ENCODE results near the gene DYNC1I1.

Gene DYNC1I1

DNA sequence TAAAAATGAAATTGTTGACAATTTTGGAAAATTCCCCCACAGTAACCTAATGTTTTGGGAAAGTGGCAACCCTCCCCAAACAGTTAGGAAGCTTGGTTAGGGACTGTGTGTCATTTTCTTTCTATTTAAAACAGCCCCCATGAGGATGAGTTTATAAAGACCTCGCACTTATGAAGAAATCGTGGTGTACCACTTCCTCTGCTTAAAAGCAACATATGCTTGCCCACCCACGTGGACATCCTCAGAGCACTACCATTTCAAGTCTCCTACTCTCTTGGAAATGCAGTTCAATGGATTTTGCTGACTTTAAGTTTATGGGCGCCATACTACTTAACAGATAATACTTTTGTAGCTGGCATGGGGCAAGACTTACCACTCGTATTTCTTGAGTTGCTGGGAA lies 223.8 kb downstream of the DYNC1I1 start:
- ATAC-seq (ENCODE audit: low read depth) (no peak), DNase-seq (ENCODE audit: low spot score in 2 of 2) (no peak)
- no peaks in the 10 kb centered on the region for H3K36me3 Mint-ChIP-seq
- H3K27ac Mint-ChIP-seq, result no peak overlapping the region
- peaks cover 3% of the 10 kb centered on the region for H3K27me3 Mint-ChIP-seq
- no peak overlapping the region for H3K4me3 Mint-ChIP-seq
- no peaks in the 10 kb centered on the region for H3K4me1 Mint-ChIP-seq
- H3K9me3 Mint-ChIP-seq, result no peaks in the 10 kb centered on the region

DNA sequence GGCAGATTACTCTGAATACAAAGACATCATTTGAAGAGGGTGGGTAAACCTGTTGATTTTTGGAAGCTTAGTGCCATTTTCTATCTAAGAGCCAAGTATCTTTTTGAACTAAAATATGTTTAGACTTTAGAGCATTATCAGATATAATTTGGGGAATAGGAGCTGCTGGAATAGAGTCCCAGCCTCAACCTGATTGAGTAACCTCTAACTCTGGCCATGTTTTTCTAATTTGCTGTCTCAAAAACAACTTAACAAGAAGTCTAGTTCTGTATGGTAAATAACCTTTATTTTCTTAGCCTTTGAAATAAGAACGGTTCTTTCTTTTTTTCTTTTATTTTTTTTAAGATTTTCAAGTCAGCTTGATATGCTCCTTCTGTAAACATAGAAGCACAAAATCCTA lies 224.5 kb downstream of the DYNC1I1 start:
- H3K4me1 Mint-ChIP-seq, result no peaks in the 10 kb centered on the region
- no peaks in the 10 kb centered on the region for H3K36me3 Mint-ChIP-seq
- H3K9me3 Mint-ChIP-seq, result no peaks in the 10 kb centered on the region
- ATAC-seq (ENCODE audit: low read depth), result no peak
- H3K27me3 Mint-ChIP-seq, result peaks cover 3% of the 10 kb centered on the region
- no peak overlapping the region for H3K4me3 Mint-ChIP-seq
- DNase-seq (ENCODE audit: low spot score in 2 of 2), result no peak
- no peak overlapping the region for H3K27ac Mint-ChIP-seq

DNA sequence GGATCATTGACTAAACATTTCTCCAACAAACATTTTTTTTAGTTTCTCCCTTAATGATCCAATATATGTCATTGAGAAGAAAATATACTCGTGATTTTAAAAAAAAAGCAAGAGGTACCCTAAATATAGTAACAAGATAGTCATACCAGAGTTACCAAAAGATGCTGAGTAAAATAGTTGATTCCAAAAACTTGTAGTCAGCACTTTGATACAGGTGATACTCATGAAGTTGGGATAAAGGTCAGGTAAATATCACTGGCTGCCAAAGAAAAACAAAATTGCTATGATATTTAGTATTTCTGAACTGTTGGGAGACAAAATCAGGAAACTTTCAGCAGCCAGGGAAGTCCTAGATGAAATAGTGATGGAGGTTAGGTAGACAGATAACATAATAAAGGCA lies 225.3 kb downstream of the DYNC1I1 start:
- ATAC-seq (ENCODE audit: low read depth), result no peak
- H3K4me1 Mint-ChIP-seq, result no peaks in the 10 kb centered on the region
- no peak overlapping the region for H3K27ac Mint-ChIP-seq
- H3K9me3 Mint-ChIP-seq, result no peaks in the 10 kb centered on the region
- no peaks in the 10 kb centered on the region for H3K36me3 Mint-ChIP-seq
- no peak for DNase-seq (ENCODE audit: low spot score in 2 of 2)
- H3K4me3 Mint-ChIP-seq, result no peak overlapping the region
- peaks cover 1% of the 10 kb centered on the region for H3K27me3 Mint-ChIP-seq

DNA sequence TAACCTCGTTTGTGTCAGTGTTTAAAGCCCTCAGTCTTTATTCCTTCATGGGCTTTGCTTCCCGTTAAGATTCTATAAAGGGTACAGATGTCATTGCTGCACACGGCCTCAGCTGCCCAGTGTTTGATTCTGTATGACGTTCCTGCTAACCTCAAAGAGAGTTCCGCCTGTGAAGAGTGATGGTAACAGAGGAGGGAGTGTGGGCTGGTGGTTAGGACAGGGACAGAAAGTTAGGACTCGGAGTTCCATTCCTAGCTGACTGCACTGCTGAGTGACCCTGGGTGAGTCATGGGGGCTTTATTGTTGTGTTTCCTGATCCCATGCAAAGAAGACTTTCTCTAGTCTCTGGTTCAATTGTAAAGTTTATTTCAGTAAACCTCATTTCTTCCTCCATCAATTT lies 227.1 kb downstream of the DYNC1I1 start:
- Mint-ChIP-seq H3K4me1 (no peaks in the 10 kb centered on the region), H3K27me3 (no peaks in the 10 kb centered on the region)
- ATAC-seq (ENCODE audit: low read depth), result no peak

DNA sequence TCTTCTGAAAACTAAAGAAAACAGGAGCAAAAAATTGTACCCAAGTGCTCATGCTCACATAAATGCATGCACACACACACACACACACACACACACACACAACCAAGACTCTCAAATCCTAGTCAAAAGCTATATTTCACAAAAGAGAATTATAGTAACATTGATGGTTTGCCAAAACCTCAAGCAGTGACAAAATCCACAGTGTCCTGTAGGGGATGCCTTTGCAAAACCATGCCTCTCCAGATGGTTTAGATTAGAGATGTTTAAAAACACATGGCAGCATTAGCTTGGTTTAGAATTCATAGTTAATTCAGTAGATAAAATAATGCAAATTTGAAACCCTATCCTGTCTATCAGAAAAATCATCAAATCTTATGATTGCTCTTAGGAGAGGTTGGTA lies 232.2 kb downstream of the DYNC1I1 start:
- DNase-seq (ENCODE audit: low spot score in 2 of 2) (no peak), ATAC-seq (ENCODE audit: low read depth) (no peak)
- H3K27ac Mint-ChIP-seq, result no peak overlapping the region
- no peaks in the 10 kb centered on the region for H3K27me3 Mint-ChIP-seq
- no peak overlapping the region for H3K4me3 Mint-ChIP-seq
- H3K36me3 Mint-ChIP-seq, result no peaks in the 10 kb centered on the region
- H3K4me1 Mint-ChIP-seq, result no peaks in the 10 kb centered on the region
- no peaks in the 10 kb centered on the region for H3K9me3 Mint-ChIP-seq

More for the DNA sequence above, 227.1 kb downstream of the DYNC1I1 start:
- no peak overlapping the region for H3K27ac Mint-ChIP-seq
- no peaks in the 10 kb centered on the region for H3K36me3 Mint-ChIP-seq
- DNase-seq (ENCODE audit: low spot score in 2 of 2), result no peak
- no peak overlapping the region for H3K4me3 Mint-ChIP-seq
- H3K9me3 Mint-ChIP-seq, result no peaks in the 10 kb centered on the region

DNA sequence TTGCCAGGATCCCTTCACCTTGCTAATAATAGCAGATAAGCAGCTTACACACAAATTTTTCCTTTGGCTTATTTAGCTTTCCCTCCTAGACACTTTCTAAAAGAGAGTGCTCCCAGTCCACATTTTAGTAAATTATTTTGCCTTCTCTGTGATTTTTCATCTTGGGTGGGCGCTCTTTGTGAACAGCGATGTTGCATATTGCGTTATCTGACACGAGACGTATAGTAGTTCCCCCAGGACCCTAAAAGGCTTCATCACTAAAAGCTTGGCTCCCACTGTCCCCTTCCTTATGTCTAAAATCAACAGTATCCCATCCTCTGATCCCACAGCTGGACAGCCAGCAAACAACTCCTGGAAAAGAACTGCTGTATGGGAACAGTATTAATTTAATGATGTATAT lies 232.9 kb downstream of the DYNC1I1 start:
- no peak for DNase-seq (ENCODE audit: low spot score in 2 of 2)
- H3K4me3 Mint-ChIP-seq, result no peak overlapping the region
- H3K27ac Mint-ChIP-seq, result no peak overlapping the region
- H3K36me3 Mint-ChIP-seq, result no peaks in the 10 kb centered on the region
- no peaks in the 10 kb centered on the region for H3K4me1 Mint-ChIP-seq
- H3K27me3 Mint-ChIP-seq, result no peaks in the 10 kb centered on the region
- no peak for ATAC-seq (ENCODE audit: low read depth)
- H3K9me3 Mint-ChIP-seq, result no peaks in the 10 kb centered on the region

DNA sequence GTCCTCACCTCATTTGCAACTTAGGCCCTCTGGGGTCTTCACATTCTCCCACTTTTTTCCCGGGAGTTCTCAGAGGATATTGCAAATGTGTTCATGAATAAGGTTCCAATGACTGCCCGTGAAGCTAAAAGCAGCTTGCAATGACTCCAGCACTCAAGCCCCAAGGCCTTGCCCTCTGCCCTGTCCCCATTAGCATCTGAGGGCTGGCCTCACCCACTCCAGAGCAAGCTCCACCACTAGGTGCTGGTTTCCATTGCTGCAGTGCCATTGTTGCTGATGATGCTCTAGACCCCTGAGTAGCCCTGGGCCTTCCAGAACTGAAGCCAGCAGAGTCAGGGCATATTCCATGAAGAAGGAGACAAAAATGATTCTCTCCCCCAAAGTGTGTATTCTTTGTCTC lies 236.8 kb downstream of the DYNC1I1 start:
- no peaks in the 10 kb centered on the region for H3K9me3 Mint-ChIP-seq
- no peak overlapping the region for H3K4me3 Mint-ChIP-seq

DNA sequence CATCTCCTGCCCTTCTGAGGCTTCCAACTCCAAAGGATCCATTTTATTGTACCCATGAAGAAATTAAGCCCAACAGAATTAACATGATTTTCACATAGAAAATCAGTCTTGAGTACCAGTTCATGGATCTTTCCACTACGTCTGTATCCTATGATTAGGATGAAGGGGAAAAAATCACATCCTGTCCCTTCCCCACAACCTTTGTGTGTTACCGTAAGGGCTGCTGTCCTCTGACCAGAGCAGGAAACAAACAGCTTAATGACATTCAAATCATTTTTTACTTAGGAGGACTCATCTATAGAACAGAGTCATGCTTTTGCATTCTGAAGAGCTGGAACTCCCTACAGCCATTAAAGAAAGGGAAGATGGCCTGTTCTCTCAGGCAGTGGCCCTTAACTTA lies 241.5 kb downstream of the DYNC1I1 start:
- H3K36me3 Mint-ChIP-seq, result no peaks in the 10 kb centered on the region
- H3K27me3 Mint-ChIP-seq, result peaks cover 8% of the 10 kb centered on the region

More for the DNA sequence above, 236.8 kb downstream of the DYNC1I1 start:
- H3K4me1 Mint-ChIP-seq, result no peaks in the 10 kb centered on the region
- H3K36me3 Mint-ChIP-seq, result no peaks in the 10 kb centered on the region
- H3K27ac Mint-ChIP-seq, result no peak overlapping the region
- DNase-seq (ENCODE audit: low spot score in 2 of 2), result no peak
- H3K27me3 Mint-ChIP-seq, result peaks cover 5% of the 10 kb centered on the region
- no peak for ATAC-seq (ENCODE audit: low read depth)

DNA sequence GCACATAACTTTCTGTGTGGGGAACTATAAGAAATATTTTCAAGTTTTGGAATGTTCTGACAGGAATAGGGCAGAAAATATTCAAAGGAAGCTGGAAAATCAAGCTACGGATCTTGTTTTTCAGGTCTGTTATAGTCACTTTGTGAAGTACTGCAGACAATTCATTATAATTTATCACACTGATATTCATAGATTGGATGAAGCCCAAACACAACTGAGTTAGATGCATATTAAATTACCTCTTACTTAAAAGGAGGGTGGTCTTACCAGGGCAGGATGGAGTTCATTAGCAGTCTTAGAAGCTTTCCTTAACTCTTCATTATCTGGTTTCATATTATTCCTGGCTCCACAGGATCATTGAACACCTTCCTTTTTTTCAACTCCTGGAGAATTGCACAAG lies 242.3 kb downstream of the DYNC1I1 start:
- Mint-ChIP-seq H3K27me3 (peaks cover 8% of the 10 kb centered on the region), H3K27ac (no peak overlapping the region), H3K4me1 (no peaks in the 10 kb centered on the region), H3K9me3 (no peaks in the 10 kb centered on the region), H3K36me3 (no peaks in the 10 kb centered on the region), H3K4me3 (no peak overlapping the region)
- ATAC-seq (ENCODE audit: low read depth) (no peak), DNase-seq (ENCODE audit: low spot score in 2 of 2) (no peak)

More for the DNA sequence above, 241.5 kb downstream of the DYNC1I1 start:
- Mint-ChIP-seq H3K4me3 (no peak overlapping the region), H3K4me1 (no peaks in the 10 kb centered on the region), H3K9me3 (no peaks in the 10 kb centered on the region), H3K27ac (no peak overlapping the region)
- no peak for DNase-seq (ENCODE audit: low spot score in 2 of 2)
- no peak for ATAC-seq (ENCODE audit: low read depth)

DNA sequence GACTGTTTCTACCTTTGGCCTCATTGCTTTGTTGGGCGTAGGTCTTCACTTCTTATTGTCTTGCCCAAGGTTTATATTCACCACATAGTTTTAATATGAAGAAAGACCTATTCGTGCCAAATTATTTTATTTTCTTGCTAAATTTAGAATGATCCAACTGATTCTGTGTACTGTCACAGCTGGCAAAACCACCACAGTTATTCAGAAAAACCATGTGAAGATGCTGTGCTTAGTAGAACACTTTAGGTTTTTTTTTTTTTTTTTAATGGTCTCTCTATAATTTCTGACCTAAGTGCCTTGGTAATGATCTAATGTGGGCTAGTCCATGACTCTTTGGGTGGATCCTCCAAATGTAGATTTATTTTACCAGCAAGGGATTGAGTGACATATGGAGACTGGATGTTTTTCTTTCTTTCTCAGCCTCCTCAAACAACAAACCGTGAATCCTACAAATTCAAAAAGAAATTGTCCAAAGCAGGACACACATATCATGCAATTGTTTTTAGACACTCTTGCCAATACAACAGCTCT lies 243.8 kb downstream of the DYNC1I1 start:
- H3K36me3 Mint-ChIP-seq, result no peaks in the 10 kb centered on the region
- peaks cover 9% of the 10 kb centered on the region for H3K27me3 Mint-ChIP-seq
- ATAC-seq (ENCODE audit: low read depth), result no peak
- no peaks in the 10 kb centered on the region for H3K4me1 Mint-ChIP-seq
- H3K27ac Mint-ChIP-seq, result no peak overlapping the region
- H3K9me3 Mint-ChIP-seq, result peaks cover 1% of the 10 kb centered on the region
- DNase-seq (ENCODE audit: low spot score in 2 of 2), result no peak
- H3K4me3 Mint-ChIP-seq, result no peak overlapping the region

DNA sequence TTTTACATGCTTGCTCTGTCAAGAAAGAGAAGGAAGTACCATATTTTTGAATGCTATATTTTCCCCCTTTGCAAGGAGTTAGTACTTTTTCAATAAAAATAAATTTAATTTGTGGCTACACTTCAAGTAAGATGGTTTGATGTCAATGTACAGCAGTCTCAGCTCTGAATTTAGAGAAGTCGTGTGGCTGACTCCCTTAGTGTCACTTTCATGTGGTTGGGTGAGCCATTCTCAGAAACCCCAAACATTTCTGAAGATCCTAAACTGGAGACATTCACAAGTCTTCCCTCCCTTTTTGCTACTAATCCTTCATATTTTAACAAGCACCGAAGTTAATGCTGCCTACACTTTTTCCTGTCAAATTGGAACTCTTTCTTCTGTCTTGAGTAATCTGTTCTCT lies 244.4 kb downstream of the DYNC1I1 start:
- H3K4me3 Mint-ChIP-seq, result no peak overlapping the region
- H3K4me1 Mint-ChIP-seq, result no peaks in the 10 kb centered on the region
- H3K27me3 Mint-ChIP-seq, result peaks cover 10% of the 10 kb centered on the region
- H3K9me3 Mint-ChIP-seq, result peaks cover 1% of the 10 kb centered on the region
- ATAC-seq (ENCODE audit: low read depth) (no peak), DNase-seq (ENCODE audit: low spot score in 2 of 2) (no peak)
- no peak overlapping the region for H3K27ac Mint-ChIP-seq
- H3K36me3 Mint-ChIP-seq, result no peaks in the 10 kb centered on the region

DNA sequence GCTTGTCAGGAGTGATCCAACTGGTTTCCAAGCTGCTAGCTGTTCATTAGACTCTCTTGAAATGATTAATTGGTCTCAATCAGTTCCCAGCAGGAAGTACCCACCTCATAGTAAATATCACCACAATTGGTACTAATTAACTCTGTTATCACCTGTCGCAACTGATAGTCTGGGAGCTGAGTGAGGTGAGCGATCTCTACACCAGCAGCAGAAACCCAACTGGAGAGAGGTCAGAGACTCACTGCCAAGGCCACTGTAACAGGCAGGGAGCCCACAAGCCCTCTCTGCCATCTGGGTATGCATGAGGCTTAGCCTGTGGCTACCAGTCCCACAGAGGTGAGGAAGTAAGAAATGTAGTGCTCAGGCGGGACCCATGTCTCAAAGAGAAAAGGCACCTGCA lies 245.5 kb downstream of the DYNC1I1 start:
- Mint-ChIP-seq H3K9me3 (peaks cover 1% of the 10 kb centered on the region), H3K27ac (no peak overlapping the region), H3K27me3 (peaks cover 7% of the 10 kb centered on the region), H3K36me3 (no peaks in the 10 kb centered on the region), H3K4me3 (no peak overlapping the region), H3K4me1 (no peaks in the 10 kb centered on the region)
- DNase-seq (ENCODE audit: low spot score in 2 of 2) (no peak), ATAC-seq (ENCODE audit: low read depth) (no peak)

DNA sequence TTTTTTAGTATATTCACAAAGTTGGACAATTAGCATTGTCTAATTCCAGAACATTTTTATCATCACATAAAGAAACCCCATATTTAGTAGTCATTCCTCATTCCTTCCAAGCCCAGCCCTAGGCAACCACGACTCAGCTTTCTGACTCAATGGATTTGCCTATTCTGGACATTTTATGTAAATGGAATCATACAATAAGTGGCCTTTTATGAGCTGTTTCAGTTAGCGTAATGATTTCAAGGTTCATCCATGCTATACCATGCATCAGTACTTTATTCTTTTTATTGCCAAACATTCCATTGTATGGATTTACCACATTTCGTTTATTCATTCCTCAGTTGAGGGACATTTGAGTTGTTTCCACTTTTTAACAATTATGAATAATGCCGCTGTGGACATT lies 249.2 kb downstream of the DYNC1I1 start:
- Mint-ChIP-seq H3K4me3 (no peak overlapping the region), H3K27ac (no peak overlapping the region), H3K36me3 (no peaks in the 10 kb centered on the region), H3K9me3 (peaks cover 1% of the 10 kb centered on the region), H3K27me3 (peaks cover 5% of the 10 kb centered on the region), H3K4me1 (no peaks in the 10 kb centered on the region)
- DNase-seq (ENCODE audit: low spot score in 2 of 2), result no peak
- ATAC-seq (ENCODE audit: low read depth), result no peak

DNA sequence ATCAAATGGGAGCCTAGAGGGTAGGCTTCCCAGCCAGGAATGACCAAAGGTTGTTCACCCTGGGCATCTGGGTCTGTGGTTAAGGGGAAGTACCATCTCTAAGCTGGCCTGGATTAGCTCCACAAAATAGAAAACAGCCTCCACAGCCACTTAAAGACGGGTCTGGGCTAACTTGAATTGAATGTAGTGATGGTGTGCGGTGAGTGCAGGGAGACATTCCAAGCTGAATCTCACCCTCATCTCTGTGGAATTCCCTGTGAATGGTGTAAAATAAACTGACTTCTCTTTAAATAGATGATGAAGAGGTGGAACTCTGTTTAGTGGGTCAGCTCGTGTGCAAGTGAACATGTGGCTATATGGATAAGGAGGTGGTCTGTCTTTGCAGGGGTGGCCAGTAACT lies 251.0 kb downstream of the DYNC1I1 start:
- ATAC-seq (ENCODE audit: low read depth) (no peak), DNase-seq (ENCODE audit: low spot score in 2 of 2) (no peak)
- no peak overlapping the region for H3K4me3 Mint-ChIP-seq
- no peaks in the 10 kb centered on the region for H3K4me1 Mint-ChIP-seq
- peaks cover 6% of the 10 kb centered on the region for H3K27me3 Mint-ChIP-seq
- H3K27ac Mint-ChIP-seq, result no peak overlapping the region
- H3K36me3 Mint-ChIP-seq, result no peaks in the 10 kb centered on the region
- peaks cover 1% of the 10 kb centered on the region for H3K9me3 Mint-ChIP-seq

DNA sequence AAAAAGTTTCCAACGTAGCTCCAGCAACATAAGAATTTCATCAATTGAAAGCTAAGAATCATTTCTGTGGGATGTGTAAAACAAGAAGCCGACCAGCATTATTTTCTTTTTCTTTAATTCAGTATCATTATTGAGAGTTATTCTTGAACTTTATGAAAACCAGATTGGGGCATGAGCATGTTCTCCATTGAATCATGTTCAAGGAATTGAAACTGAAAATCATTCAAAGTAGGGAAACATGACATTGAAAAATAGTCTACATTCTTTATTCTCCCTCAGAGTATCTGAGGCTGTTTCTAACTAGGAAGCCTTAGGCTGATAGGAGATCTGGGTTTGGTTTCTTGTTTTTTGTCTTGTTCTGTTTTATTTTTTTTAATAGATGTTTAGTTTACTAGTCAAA lies 253.7 kb downstream of the DYNC1I1 start:
- no peaks in the 10 kb centered on the region for H3K4me1 Mint-ChIP-seq
- H3K27me3 Mint-ChIP-seq, result peaks cover 6% of the 10 kb centered on the region
- H3K9me3 Mint-ChIP-seq, result no peaks in the 10 kb centered on the region
- DNase-seq (ENCODE audit: low spot score in 2 of 2), result no peak
- no peaks in the 10 kb centered on the region for H3K36me3 Mint-ChIP-seq
- H3K27ac Mint-ChIP-seq, result no peak overlapping the region
- ATAC-seq (ENCODE audit: low read depth), result no peak
- no peak overlapping the region for H3K4me3 Mint-ChIP-seq
